ENCODE data around the gene RHOA.
"Not testable (repeated sequence)": the region's sequence is repeated elsewhere in the genome, so short reads cannot be mapped to it uniquely, and the experiment has no call there.

The RHOA gene

GRCh38 chr3:49378249-49378895, 33.4 kb downstream of the RHOA start:
- DNase-seq = peak in 5 of 10 donors; percentile 10 to 85 (median 34)
- intact Hi-C loops (cut with DNase I) = no loop called here

GRCh38 chr3:49377483-49377882, 34.3 kb downstream of the RHOA start:
- intact Hi-C loops (cut with DNase I) = no loop called here
- peak in 1 of 10 donors; percentile 14 for DNase-seq

GRCh38 chr3:49371946-49372345, 39.8 kb downstream of the RHOA start:
- no peak for DNase-seq
- intact Hi-C loops (cut with DNase I) = no loop called here

- intact Hi-C loops (cut with DNase I) = no loop called here
- peak in 2 of 10 donors; percentile 52 to 62 for DNase-seq
These were observed 41.0 kb downstream of the RHOA start for GRCh38 chr3:49370585-49371290.

GRCh38 chr3:49362561-49362960, 49.2 kb downstream of the RHOA start:
- peak in 1 of 10 donors; percentile 9 for DNase-seq
- intact Hi-C loops (cut with DNase I) = no loop called here

GRCh38 chr3:49359623-49360022, 52.2 kb downstream of the RHOA start:
- DNase-seq = peak in 1 of 10 donors; percentile 12
- intact Hi-C loops (cut with DNase I) = no loop called here

- DNase-seq = no peak
- intact Hi-C loops (cut with DNase I) = loop anchor here (1.0 kb wide), 1 partner anchor 52 kb away; the partner anchor contains the start of gene RHOA
These were observed 52.9 kb downstream of the RHOA start for GRCh38 chr3:49358884-49359225.

- peak; percentile 89 to 99 (median 93) for DNase-seq
- intact Hi-C loops (cut with DNase I) = loop anchor here (1.0 kb wide), 1 partner anchor 53 kb away; the partner anchor contains the start of gene RHOA
These were observed 53.4 kb downstream of the RHOA start, which contains the start of gene GPX1 for GRCh38 chr3:49358217-49358883. GPX1 (minus strand) TSS chr3:49358353; CDS start chr3:49358278, 75 bp downstream.

- intact Hi-C loops (cut with DNase I) = loop anchor here (1.0 kb wide), 1 partner anchor 54 kb away; the partner anchor contains the start of gene RHOA
- peak in 8 of 10 donors; percentile 16 to 86 (median 31) for DNase-seq
These were observed 54.1 kb downstream of the RHOA start for GRCh38 chr3:49357443-49358216.

GRCh38 chr3:49357095-49357442, 54.7 kb downstream of the RHOA start:
- DNase-seq = peak in 2 of 10 donors; percentile 10 to 32
- intact Hi-C loops (cut with DNase I) = not testable (repeated sequence)

GRCh38 chr3:49352890-49353421, 58.8 kb downstream of the RHOA start:
- DNase-seq = peak in 1 of 10 donors; percentile 0

GRCh38 chr3:49352281-49352680, 59.5 kb downstream of the RHOA start:
- intact Hi-C loops (cut with DNase I) = no loop called here
- peak in 1 of 10 donors; percentile 5 for DNase-seq

More at GRCh38 chr3:49352890-49353421, 58.8 kb downstream of the RHOA start:
- intact Hi-C loops (cut with DNase I) = no loop called here

GRCh38 chr3:49351521-49352011, 60.2 kb downstream of the RHOA start:
- peak in 1 of 10 donors; percentile 3 for DNase-seq
- intact Hi-C loops (cut with DNase I) = no loop called here

GRCh38 chr3:49349348-49350114, 62.2 kb downstream of the RHOA start:
- peak in 2 of 10 donors; percentile 12 for DNase-seq
- intact Hi-C loops (cut with DNase I) = no loop called here

- peak in 2 of 10 donors; percentile 4 to 29 for DNase-seq
- intact Hi-C loops (cut with DNase I) = not testable (repeated sequence)
These were observed 63.4 kb downstream of the RHOA start for GRCh38 chr3:49348361-49348760.

GRCh38 chr3:49346797-49347251, 65.0 kb downstream of the RHOA start:
- intact Hi-C loops (cut with DNase I) = no loop called here
- peak in 2 of 10 donors; percentile 2 to 67 for DNase-seq

- intact Hi-C loops (cut with DNase I) = no loop called here
- peak in 1 of 10 donors; percentile 2 for DNase-seq
These were observed 68.6 kb downstream of the RHOA start for GRCh38 chr3:49343163-49343562.

GRCh38 chr3:49341996-49342395, 69.8 kb downstream of the RHOA start:
- DNase-seq = peak in 1 of 10 donors; percentile 9
- intact Hi-C loops (cut with DNase I) = no loop called here
